ENCODE data around the gene VN1R4.
"Not testable (repeated sequence)": the region's sequence is repeated elsewhere in the genome, so short reads cannot be mapped to it uniquely, and the experiment has no call there.

The VN1R4 gene

DNA sequence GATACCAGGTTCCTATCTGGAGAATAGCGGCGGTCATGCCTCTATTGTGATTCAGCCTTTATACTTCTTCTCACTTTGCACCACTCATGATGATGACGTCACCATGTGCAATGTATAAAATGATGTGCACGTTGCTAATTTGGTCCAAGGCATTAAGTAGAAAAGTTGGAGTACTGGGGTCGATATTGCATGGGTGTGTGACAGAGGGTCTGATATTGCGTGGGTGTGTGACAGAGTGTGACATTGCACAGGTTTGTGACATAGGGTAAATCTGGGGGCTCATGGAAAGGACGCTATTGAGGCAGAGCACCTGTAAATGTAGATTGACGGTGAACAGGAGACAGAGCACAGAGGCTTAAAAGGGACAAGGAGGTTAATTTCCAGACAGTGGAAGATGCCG lies 4.5 kb upstream of the VN1R4 start:
- no CpG with 5 or more reads among the region's 9 CpGs for WGBS (ENCODE audit: extremely low coverage, insufficient coverage, low lambda C conversion rate)
- Histone ChIP-seq H2AK5ac (ENCODE audit: low read length) (no peak overlapping the region), H3K23ac (ENCODE audit: low read length) (no peak overlapping the region), H3K27ac (ENCODE audit: low read depth, low read length) (no peak overlapping the region), H4K5ac (ENCODE audit: low read length) (no peak overlapping the region), H2BK15ac (replicated peaks; ENCODE audit: low read depth) (no peak overlapping the region), H3K9ac (ENCODE audit: low read length) (no peak overlapping the region), H3K4me2 (ENCODE audit: low read length) (no peak overlapping the region), H3K36me3 (ENCODE audit: control insufficient read depth, insufficient read depth, low read length) (no peaks in the 10 kb centered on the region), H3K18ac (ENCODE audit: low read length) (no peak overlapping the region), H2BK5ac (ENCODE audit: low read length) (no peak overlapping the region), H3K4me3 (ENCODE audit: low read length) (no peak overlapping the region), H3K56ac (ENCODE audit: low read length) (no peak overlapping the region), H3K27me3 (ENCODE audit: insufficient read depth, low read length, poor library complexity) (no peaks in the 10 kb centered on the region), H2BK120ac (ENCODE audit: low read depth, low read length) (no peak overlapping the region), H4K8ac (ENCODE audit: low read depth, low read length) (no peak overlapping the region), H3K79me1 (ENCODE audit: low read length) (no peaks in the 10 kb centered on the region), H3K4me1 (ENCODE audit: control insufficient read depth, low read depth, low read length) (no peaks in the 10 kb centered on the region), H3K4ac (ENCODE audit: low read depth, low read length) (no peak overlapping the region), H3K79me2 (ENCODE audit: control insufficient read depth, insufficient read depth, low read length) (no peaks in the 10 kb centered on the region)
- no peak for DNase-seq

- H2BK120ac ChIP-seq (ENCODE audit: low read depth, low read length); H3K4me1 ChIP-seq (ENCODE audit: control insufficient read depth, low read depth, low read length); H3K4me3 ChIP-seq (ENCODE audit: low read length); H2BK15ac ChIP-seq (replicated peaks; ENCODE audit: low read depth); H3K79me2 ChIP-seq (ENCODE audit: control insufficient read depth, insufficient read depth, low read length); H4K8ac ChIP-seq (ENCODE audit: low read depth, low read length); H2BK5ac ChIP-seq (ENCODE audit: low read length); H3K27ac ChIP-seq (ENCODE audit: low read depth, low read length); H3K9ac ChIP-seq (ENCODE audit: low read length); H3K4ac ChIP-seq (ENCODE audit: low read depth, low read length); H3K4me2 ChIP-seq (ENCODE audit: low read length); H3K23ac ChIP-seq (ENCODE audit: low read length); H2AK5ac ChIP-seq (ENCODE audit: low read length); H4K5ac ChIP-seq (ENCODE audit: low read length); H3K27me3 ChIP-seq (ENCODE audit: insufficient read depth, low read length, poor library complexity); DNase-seq; H3K36me3 ChIP-seq (ENCODE audit: control insufficient read depth, insufficient read depth, low read length); H3K18ac ChIP-seq (ENCODE audit: low read length); H3K56ac ChIP-seq (ENCODE audit: low read length); H3K79me1 ChIP-seq (ENCODE audit: low read length): not testable (repeated sequence)
- no CpG with 5 or more reads among the region's 27 CpGs for WGBS (ENCODE audit: extremely low coverage, insufficient coverage, low lambda C conversion rate)
Observed at GRCh38 chr19:53269861-53270260, 2.3 kb upstream of the VN1R4 start.

DNA sequence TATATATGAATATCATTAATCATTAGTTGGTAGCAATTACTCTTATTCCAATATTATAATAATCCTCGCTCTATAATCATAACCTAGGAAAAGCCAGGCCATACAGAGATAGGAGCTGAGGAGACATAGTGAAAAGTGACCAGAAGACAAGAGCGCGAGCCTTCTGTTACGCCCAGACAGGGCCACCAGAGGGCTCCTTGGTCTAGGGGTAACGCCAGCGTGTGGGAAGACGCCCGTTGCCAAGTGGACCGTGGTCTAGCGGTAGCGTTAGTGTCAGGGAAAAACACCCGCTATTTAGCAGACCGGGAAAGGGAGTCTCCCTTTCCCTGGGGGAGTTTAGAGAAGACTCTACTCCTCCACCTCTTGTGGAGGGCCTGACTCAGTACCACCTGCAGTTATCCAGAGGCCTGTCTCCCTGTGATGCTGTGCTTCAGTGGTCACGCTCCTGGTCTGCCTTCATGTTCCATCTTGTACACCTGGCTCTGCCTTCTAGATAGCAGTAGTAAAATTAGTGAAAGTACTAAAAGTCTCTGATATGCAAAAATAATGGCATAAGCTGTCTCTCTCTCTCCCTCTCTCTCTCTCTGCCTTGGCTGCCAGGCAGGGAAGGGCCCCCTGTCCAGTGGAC lies 9.7 kb downstream of the VN1R4 start, which contains the start of gene VN1R2:
VN1R2 (plus strand) TSS at position 578 of the 628 bp plus-strand sequence. CDS start 84 bp downstream, outside the sequence.
- not testable (repeated sequence) for H2BK15ac ChIP-seq (replicated peaks; ENCODE audit: low read depth); H3K4me2 ChIP-seq (ENCODE audit: low read length); H3K56ac ChIP-seq (ENCODE audit: low read length); H4K8ac ChIP-seq (ENCODE audit: low read depth, low read length); H3K27ac ChIP-seq (ENCODE audit: low read depth, low read length); H3K9ac ChIP-seq (ENCODE audit: low read length); DNase-seq; H3K4me3 ChIP-seq (ENCODE audit: low read length); H3K79me1 ChIP-seq (ENCODE audit: low read length); H4K5ac ChIP-seq (ENCODE audit: low read length); H3K36me3 ChIP-seq (ENCODE audit: control insufficient read depth, insufficient read depth, low read length); H3K18ac ChIP-seq (ENCODE audit: low read length); H3K79me2 ChIP-seq (ENCODE audit: control insufficient read depth, insufficient read depth, low read length); H3K4me1 ChIP-seq (ENCODE audit: control insufficient read depth, low read depth, low read length); H2BK5ac ChIP-seq (ENCODE audit: low read length); H3K4ac ChIP-seq (ENCODE audit: low read depth, low read length); H2AK5ac ChIP-seq (ENCODE audit: low read length); H2BK120ac ChIP-seq (ENCODE audit: low read depth, low read length); H3K23ac ChIP-seq (ENCODE audit: low read length); H3K27me3 ChIP-seq (ENCODE audit: insufficient read depth, low read length, poor library complexity)
- no CpG with 5 or more reads among the region's 14 CpGs for WGBS (ENCODE audit: extremely low coverage, insufficient coverage, low lambda C conversion rate)

DNA sequence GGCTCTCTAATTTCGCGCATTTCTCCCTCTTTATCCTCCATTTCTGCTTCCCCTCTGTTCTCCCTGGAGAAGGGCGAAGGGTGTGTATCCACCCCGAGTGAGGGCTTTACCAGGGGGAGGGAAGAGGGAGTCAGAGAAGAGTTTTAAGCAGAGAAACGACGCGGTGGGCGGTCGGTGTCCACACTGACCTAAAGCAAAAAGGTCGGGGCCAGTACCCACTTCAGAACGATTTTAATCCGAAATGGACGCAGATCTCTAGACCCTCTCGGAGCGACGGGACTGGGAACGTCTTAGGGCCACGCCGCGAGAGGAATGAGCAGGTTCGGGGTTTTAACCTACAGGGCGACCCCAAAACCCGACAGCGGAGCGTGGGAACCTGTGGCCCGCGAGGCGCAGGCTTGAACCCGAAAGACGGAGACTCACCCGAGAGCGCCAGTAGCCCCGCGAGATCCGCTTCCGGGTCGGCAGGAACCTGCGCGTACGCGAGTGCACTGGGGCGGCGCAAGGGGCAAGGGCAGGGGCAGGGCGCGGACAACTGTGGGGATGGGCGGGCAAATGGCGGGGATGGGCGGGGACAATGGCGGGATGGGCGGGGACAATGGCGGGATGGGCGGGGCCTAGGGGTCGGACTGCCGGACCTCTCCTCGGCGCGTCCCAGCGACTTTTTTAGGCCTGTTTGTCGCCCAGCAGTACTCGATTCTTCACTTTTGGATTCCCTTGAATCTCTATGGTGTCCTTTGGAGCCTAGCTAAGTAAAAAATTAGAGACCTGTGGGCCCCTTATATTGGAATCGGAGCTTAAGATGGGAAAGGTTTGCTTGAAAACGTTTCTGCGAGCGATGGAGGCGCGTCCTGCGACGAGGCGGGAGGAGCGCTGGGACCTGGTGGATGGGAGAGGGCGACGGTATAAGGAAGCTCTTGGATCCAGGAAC lies 12.8 kb downstream of the VN1R4 start, which contains the start of gene ZNF677:
ZNF677 (minus strand) TSS at position 463 of the 931 bp plus-strand sequence. CDS start 3,323 bp downstream, outside the sequence.
- H3K27ac ChIP-seq (ENCODE audit: low read depth, low read length) = no peak within 1 kb of the TSS
- no CpG with 5 or more reads among the region's 72 CpGs for WGBS (ENCODE audit: extremely low coverage, insufficient coverage, low lambda C conversion rate)
- peak within 1 kb of the TSS; percentile 79 for H3K9ac ChIP-seq (ENCODE audit: low read length)
- H2AK5ac ChIP-seq (ENCODE audit: low read length) = no peak within 1 kb of the TSS
- H3K79me2 ChIP-seq (ENCODE audit: control insufficient read depth, insufficient read depth, low read length) = no peaks in the 10 kb centered on the region
- no peak within 1 kb of the TSS for H2BK15ac ChIP-seq (replicated peaks; ENCODE audit: low read depth)
- no peak within 1 kb of the TSS for H3K23ac ChIP-seq (ENCODE audit: low read length)
- peak within 1 kb of the TSS; percentile 87 for H3K4me3 ChIP-seq (ENCODE audit: low read length)
- DNase-seq = peak; percentile 92
- peak within 1 kb of the TSS; percentile 80 for H3K56ac ChIP-seq (ENCODE audit: low read length)
- no peak within 1 kb of the TSS for H4K8ac ChIP-seq (ENCODE audit: low read depth, low read length)
- H3K79me1 ChIP-seq (ENCODE audit: low read length) = no peaks in the 10 kb centered on the region
- no peaks in the 10 kb centered on the region for H3K36me3 ChIP-seq (ENCODE audit: control insufficient read depth, insufficient read depth, low read length)
- peak within 1 kb of the TSS; percentile 64 for H3K18ac ChIP-seq (ENCODE audit: low read length)
- peak within 1 kb of the TSS; percentile 58 for H3K4ac ChIP-seq (ENCODE audit: low read depth, low read length)
- no peaks in the 10 kb centered on the region for H3K4me1 ChIP-seq (ENCODE audit: control insufficient read depth, low read depth, low read length)
- no peaks in the 10 kb centered on the region for H3K27me3 ChIP-seq (ENCODE audit: insufficient read depth, low read length, poor library complexity)
- peak within 1 kb of the TSS; percentile 63 for H3K4me2 ChIP-seq (ENCODE audit: low read length)
- no peak within 1 kb of the TSS for H2BK120ac ChIP-seq (ENCODE audit: low read depth, low read length)
- no peak within 1 kb of the TSS for H2BK5ac ChIP-seq (ENCODE audit: low read length)
- H4K5ac ChIP-seq (ENCODE audit: low read length) = no peak within 1 kb of the TSS

DNA sequence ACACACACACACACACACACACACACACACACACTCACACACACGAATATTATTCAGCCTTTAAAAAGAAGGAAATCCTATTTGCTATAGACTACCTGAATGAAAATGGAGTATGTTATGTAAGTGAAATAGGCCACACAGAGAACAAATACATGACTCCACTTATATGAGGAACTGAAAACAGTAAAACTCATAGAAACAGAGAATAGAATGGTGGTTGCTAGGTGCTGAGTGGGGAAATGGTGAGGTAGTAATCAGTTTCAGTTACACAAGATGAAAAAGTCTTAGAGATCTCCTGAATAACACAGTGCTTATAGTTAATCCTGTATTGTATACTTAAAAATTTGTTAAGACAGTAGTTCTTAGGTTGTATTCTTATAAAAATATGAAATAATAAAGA lies 21.0 kb downstream of the VN1R4 start:
- Histone ChIP-seq H4K8ac (ENCODE audit: low read depth, low read length) (no peak overlapping the region), H3K56ac (ENCODE audit: low read length) (no peak overlapping the region), H3K4me1 (ENCODE audit: control insufficient read depth, low read depth, low read length) (no peaks in the 10 kb centered on the region), H3K79me1 (ENCODE audit: low read length) (no peaks in the 10 kb centered on the region), H3K23ac (ENCODE audit: low read length) (no peak overlapping the region), H3K18ac (ENCODE audit: low read length) (no peak overlapping the region), H3K79me2 (ENCODE audit: control insufficient read depth, insufficient read depth, low read length) (no peaks in the 10 kb centered on the region), H3K4me3 (ENCODE audit: low read length) (no peak overlapping the region), H3K27ac (ENCODE audit: low read depth, low read length) (no peak overlapping the region), H2BK15ac (replicated peaks; ENCODE audit: low read depth) (no peak overlapping the region), H2AK5ac (ENCODE audit: low read length) (no peak overlapping the region), H3K4me2 (ENCODE audit: low read length) (no peak overlapping the region), H3K27me3 (ENCODE audit: insufficient read depth, low read length, poor library complexity) (no peaks in the 10 kb centered on the region), H4K5ac (ENCODE audit: low read length) (no peak overlapping the region), H2BK5ac (ENCODE audit: low read length) (no peak overlapping the region), H3K9ac (ENCODE audit: low read length) (no peak overlapping the region), H3K36me3 (ENCODE audit: control insufficient read depth, insufficient read depth, low read length) (no peaks in the 10 kb centered on the region), H3K4ac (ENCODE audit: low read depth, low read length) (no peak overlapping the region), H2BK120ac (ENCODE audit: low read depth, low read length) (no peak overlapping the region)
- WGBS (ENCODE audit: extremely low coverage, insufficient coverage, low lambda C conversion rate) = no CpG with 5 or more reads among the region's 1 CpG
- no peak for DNase-seq
